IPS-15b (cell line): ENCODE data around the gene COG6.

ENCODE experiments used
- H3K27me3 ChIP-seq: one replicate; pipeline ENCODE4 v1.6.1; 2013; ENCODE audit warnings: low read length; ENCODE audit not compliant: control insufficient read depth, insufficient read depth
- H3K36me3 ChIP-seq: one replicate; pipeline ENCODE4 v1.6.1; 2013; ENCODE audit warnings: low read length; ENCODE audit not compliant: control insufficient read depth, insufficient read depth
- H3K4me1 ChIP-seq: one replicate; pipeline ENCODE4 v1.6.1; 2013; ENCODE audit warnings: mild to moderate bottlenecking, low read length; ENCODE audit not compliant: control insufficient read depth, insufficient read depth
- H3K4me3 ChIP-seq: one replicate; pipeline ENCODE4 v1.5.1; 2013; ENCODE audit warnings: low read depth, low read length
- H3K9ac ChIP-seq: one replicate; pipeline ENCODE4 v1.6.1; 2013; ENCODE audit warnings: low read depth, mild to moderate bottlenecking, low read length
- H3K9me3 ChIP-seq: one replicate; pipeline ENCODE4 v1.6.1; 2013; ENCODE audit warnings: mild to moderate bottlenecking, low read length; ENCODE audit not compliant: control insufficient read depth, insufficient read depth

The COG6 gene

DNA sequence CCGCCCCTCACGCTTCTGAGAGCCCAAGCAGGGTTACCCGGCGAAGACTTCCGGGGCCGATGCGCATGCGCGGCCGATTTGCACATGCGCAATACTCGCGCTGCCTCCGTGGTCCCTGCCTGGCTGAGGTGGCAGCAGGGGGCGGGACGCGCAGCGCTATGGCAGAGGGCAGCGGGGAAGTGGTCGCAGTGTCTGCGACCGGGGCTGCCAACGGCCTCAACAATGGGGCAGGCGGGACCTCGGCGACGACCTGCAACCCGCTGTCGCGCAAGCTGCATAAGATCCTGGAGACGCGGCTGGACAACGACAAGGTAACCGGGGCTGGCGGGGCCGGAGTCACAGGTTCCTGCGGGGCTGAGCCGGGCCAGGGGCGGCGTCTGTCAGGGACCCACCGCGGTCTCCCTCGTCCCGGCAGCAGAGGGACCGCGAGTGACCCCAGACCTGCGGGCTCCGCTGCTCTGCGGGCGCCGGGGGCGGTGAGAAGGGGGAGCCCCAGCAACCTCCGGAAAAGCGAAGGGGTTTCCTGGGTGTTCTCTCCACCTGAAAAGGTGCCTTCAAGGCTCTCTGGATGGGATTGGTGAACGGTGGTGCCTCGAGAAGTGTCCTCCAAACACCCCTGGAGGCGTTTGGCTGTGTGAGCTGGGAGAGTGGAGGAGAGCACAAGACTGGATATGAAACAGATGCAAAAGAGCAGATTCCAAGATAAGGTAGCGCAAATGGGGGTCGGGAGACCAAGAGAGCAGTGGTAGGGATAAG is at the start of gene COG6:
Gene COG6, plus strand, starts transcription at position 94 of the 756 bp plus-strand sequence. Its CDS starts 65 bp downstream, at position 159.
- Histone ChIP-seq H3K9me3 (no peaks in the 10 kb centered on the region), H3K4me3 (peak within 1 kb of the TSS; percentile 57), H3K4me1 (no peaks in the 10 kb centered on the region), H3K36me3 (no peaks in the 10 kb centered on the region), H3K27me3 (no peaks in the 10 kb centered on the region), H3K9ac (peak within 1 kb of the TSS; percentile 62)

DNA sequence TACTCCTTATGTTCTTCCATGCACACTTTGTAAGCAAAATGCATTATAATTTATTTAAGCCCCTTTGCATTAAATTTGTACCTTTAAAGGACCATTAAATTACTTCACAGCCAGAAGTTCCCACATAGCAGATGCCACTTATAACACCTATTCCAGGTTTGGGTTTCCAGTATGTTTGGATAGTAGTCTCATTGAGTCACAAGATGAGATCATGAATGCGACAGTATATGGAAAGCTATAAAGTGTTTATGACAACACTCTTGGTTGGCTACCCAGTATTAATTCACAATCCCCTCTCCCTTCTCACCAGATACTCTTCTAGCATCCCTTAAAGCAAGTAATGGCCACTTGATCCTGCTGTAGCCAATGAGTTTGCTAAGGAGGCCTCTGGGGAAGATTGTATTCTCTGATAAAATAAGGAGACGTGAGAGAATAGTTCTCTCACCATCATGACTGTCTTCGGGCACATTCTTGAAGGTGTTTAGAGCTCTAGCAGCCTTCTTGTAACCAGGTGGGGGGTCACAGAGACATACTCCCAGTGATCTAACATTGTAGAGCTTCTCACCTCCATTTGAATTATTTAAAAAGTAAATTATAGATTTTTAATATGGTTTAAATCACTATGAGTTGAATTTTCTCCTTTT is 49.7 kb upstream of the COG6 start:
- H3K9ac ChIP-seq = no peak overlapping the region
- H3K4me3 ChIP-seq = no peak overlapping the region
- peaks cover 2% of the 10 kb centered on the region for H3K4me1 ChIP-seq
- no peaks in the 10 kb centered on the region for H3K9me3 ChIP-seq
- no peaks in the 10 kb centered on the region for H3K36me3 ChIP-seq
- H3K27me3 ChIP-seq = peaks cover 39% of the 10 kb centered on the region

GRCh38 chr13:39607876-39608275 is 47.6 kb upstream of the COG6 start:
- Histone ChIP-seq H3K9me3 (no peaks in the 10 kb centered on the region), H3K36me3 (no peaks in the 10 kb centered on the region), H3K4me1 (no peaks in the 10 kb centered on the region), H3K9ac (no peak overlapping the region), H3K4me3 (no peak overlapping the region), H3K27me3 (peaks cover 25% of the 10 kb centered on the region)

DNA sequence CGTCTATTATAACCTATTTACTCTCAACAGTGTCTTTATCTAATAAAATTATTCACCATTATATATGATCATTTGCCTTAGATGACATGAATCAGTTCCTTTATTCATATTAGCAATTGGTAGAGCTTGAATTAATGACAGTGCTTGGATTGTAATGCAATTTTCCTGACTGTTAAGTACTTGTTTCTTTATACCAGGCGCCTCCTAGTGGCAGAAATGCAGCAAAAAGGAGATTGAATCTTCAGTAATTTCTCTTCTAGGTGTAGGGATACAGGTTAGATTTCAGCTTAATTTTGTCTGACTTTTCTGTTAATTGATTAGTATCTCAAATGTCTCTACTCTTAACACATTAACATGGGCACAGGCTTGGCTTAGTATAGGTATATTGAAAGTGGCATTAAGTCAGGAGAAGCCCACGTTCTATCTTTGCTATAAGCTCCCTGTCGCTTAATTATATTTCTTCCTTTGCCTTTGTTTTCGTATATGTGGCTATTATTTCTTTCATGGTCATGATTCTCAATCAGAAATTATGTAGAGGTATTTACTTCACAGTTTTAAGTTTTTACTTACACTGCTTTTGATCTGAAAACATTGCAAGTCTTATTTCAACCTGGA is 43.3 kb upstream of the COG6 start:
- Histone ChIP-seq H3K36me3 (no peaks in the 10 kb centered on the region), H3K4me1 (no peaks in the 10 kb centered on the region), H3K9ac (no peak overlapping the region), H3K27me3 (no peaks in the 10 kb centered on the region), H3K9me3 (no peaks in the 10 kb centered on the region), H3K4me3 (no peak overlapping the region)

DNA sequence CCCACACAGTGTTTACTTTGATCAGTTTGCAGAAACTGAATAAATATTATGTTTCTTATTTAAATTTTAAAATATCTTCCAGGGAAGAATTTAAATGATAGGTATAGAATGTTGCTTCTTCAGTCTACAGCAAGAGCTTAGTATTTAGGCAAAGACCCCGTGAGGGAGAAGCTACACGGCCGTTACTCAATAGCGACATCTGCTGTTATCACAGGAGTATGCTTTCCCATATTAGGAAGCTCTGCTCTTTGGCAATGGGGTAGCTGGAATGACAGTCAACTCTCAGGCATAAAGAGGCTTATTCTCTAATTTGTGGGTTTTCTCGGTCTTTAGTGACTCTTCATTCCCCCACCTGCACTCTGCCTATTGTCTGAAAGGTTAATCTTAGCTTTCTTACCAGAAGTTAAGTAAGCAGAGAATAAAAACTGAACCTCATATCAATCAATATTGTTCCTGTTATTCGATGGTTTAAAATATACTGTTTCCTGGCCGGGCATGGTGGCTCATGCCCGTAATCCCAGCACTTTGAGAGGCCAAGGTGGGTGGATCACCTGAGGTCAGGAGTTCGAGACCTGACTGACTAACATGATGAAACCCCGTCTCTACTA is 39.3 kb upstream of the COG6 start:
- Histone ChIP-seq H3K36me3 (no peaks in the 10 kb centered on the region), H3K9me3 (no peaks in the 10 kb centered on the region), H3K4me3 (no peak overlapping the region)

DNA sequence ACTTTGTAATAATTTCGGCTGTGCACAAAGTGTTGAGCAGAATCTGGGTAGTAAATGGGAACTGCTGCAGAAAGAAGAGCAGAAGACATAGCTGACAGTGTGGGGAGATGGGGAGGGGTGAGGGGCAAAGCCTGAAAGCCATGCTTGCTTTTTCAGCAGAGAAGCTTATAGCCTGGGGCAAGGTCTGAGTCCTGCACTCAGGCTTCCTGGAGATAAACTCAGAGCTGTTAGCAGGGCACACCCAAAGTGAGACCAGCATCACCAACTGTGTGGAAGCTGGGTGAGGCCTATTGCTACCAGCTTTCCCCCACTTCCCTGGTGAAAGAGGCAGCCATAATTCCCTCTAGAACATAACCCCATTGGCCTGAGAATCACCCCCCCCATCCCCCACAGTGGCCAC is 36.9 kb upstream of the COG6 start:
- H3K27me3 ChIP-seq = no peaks in the 10 kb centered on the region
- H3K9me3 ChIP-seq = no peaks in the 10 kb centered on the region
- no peak overlapping the region for H3K4me3 ChIP-seq
- H3K4me1 ChIP-seq = no peaks in the 10 kb centered on the region
- H3K36me3 ChIP-seq = no peaks in the 10 kb centered on the region
- H3K9ac ChIP-seq = no peak overlapping the region

More for the DNA sequence above, 39.3 kb upstream of the COG6 start:
- no peaks in the 10 kb centered on the region for H3K4me1 ChIP-seq
- H3K9ac ChIP-seq = no peak overlapping the region
- H3K27me3 ChIP-seq = no peaks in the 10 kb centered on the region

GRCh38 chr13:39623466-39623865 is 32.0 kb upstream of the COG6 start:
- H3K9ac ChIP-seq = no peak overlapping the region
- H3K36me3 ChIP-seq = no peaks in the 10 kb centered on the region
- no peaks in the 10 kb centered on the region for H3K9me3 ChIP-seq
- no peak overlapping the region for H3K4me3 ChIP-seq
- no peaks in the 10 kb centered on the region for H3K4me1 ChIP-seq
- no peaks in the 10 kb centered on the region for H3K27me3 ChIP-seq

DNA sequence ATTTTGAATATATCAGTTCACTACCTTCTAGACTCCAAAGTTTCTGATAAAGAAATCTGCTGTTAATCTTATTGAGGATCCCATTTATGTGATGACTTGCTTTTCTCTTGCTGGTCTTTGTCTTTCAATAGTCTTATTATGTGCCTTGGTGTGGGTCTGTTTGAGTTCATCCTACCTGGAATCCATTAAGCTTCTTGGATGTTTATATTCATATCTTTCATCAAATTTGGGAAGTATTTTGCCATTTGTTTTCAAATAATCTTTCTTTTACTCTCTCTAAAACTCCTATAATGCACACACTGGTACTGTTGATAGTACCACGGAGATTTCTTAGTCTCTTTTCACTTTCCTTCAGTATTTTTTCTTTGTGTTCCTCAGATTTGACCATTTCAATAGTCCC is 24.2 kb upstream of the COG6 start:
- Histone ChIP-seq H3K4me3 (no peak overlapping the region), H3K9me3 (no peaks in the 10 kb centered on the region), H3K27me3 (no peaks in the 10 kb centered on the region)

GRCh38 chr13:39632994-39633393 is 22.5 kb upstream of the COG6 start:
- no peaks in the 10 kb centered on the region for H3K9me3 ChIP-seq
- H3K27me3 ChIP-seq = no peaks in the 10 kb centered on the region
- H3K36me3 ChIP-seq = no peaks in the 10 kb centered on the region
- no peak overlapping the region for H3K4me3 ChIP-seq
- H3K4me1 ChIP-seq = no peaks in the 10 kb centered on the region
- H3K9ac ChIP-seq = no peak overlapping the region

More for the DNA sequence above, 24.2 kb upstream of the COG6 start:
- H3K9ac ChIP-seq = no peak overlapping the region
- H3K4me1 ChIP-seq = no peaks in the 10 kb centered on the region
- H3K36me3 ChIP-seq = no peaks in the 10 kb centered on the region

GRCh38 chr13:39635564-39635963 is 19.9 kb upstream of the COG6 start:
- Histone ChIP-seq H3K27me3 (no peaks in the 10 kb centered on the region), H3K36me3 (no peaks in the 10 kb centered on the region), H3K9ac (no peak overlapping the region), H3K4me1 (no peaks in the 10 kb centered on the region), H3K4me3 (no peak overlapping the region), H3K9me3 (no peaks in the 10 kb centered on the region)

- Histone ChIP-seq H3K36me3 (no peaks in the 10 kb centered on the region), H3K9ac (no peak overlapping the region), H3K4me3 (no peak overlapping the region), H3K9me3 (no peaks in the 10 kb centered on the region), H3K4me1 (no peaks in the 10 kb centered on the region), H3K27me3 (no peaks in the 10 kb centered on the region)
Measured at GRCh38 chr13:39637890-39638289, 17.6 kb upstream of the COG6 start.
